ENCODE measurements around the gene INVS. TPM values are rescaled to one million over a fixed set of nuclear protein-coding genes. Genes with fewer than 3 reads are reported as not detected.

Gene INVS
- total RNA-seq, 1 experiment from 2014 or later: 21.1 TPM

DNA sequence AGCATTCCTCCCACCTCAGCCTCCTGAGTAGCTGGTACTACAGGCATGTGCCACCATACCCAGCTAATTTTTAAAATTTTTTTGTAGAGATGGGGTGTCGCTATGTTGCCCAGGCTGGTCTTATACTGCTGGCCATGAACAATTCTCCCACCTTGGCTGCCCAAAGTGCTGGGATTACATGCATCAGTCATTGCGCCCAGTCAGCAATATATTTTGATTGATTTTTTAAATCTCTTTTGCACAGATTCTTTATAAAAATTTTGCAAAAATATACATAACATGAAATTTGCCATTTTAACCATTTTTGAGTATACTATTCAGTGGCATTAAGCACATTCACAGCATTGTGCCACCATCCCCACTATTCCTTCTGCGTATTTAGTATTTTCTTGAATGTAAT lies 94.0 kb downstream of the INVS start:
- no peak overlapping the region for H2AFZ ChIP-seq (ENCODE audit: low read depth, low read length, poor library complexity, severe bottlenecking)
- intact Hi-C loops (cut with micrococcal nuclease): no loop called here
- no peak overlapping the region for H3K4me3 ChIP-seq (replicated peaks in 1 of 2; ENCODE audit: low read depth in 1 of 2, low read length in 2 of 2)
- no TSS peak for BruUV-seq (replicated peaks)
- ATAC-seq (no peak), DNase-seq (ENCODE audit: low read depth, low spot score) (no peak)
- no peak overlapping the region for H3K4me2 ChIP-seq (ENCODE audit: low read length)
- peaks cover 0 to 9% of the 10 kb centered on the region in 2 experiments; a peak in 1 of 4 replicates for H3K9me3 ChIP-seq (ENCODE audit: control insufficient read depth in 1 of 2, insufficient read depth in 1 of 2, low read depth in 1 of 2, low read length in 2 of 2)
- H3K27ac ChIP-seq (ENCODE audit: low read depth, low read length): no peak overlapping the region
- H3K9ac ChIP-seq (ENCODE audit: low read length): no peak overlapping the region
- TF ChIP-seq RAD21 (IDR thresholded peaks at IDR 0.05; ENCODE audit: low read depth) (no peak), ZFX (IDR thresholded peaks at IDR 0.05) (no peak), POLR2AphosphoS5 (IDR thresholded peaks at IDR 0.05; ENCODE audit: low read depth, low read length) (no peak), ZNF274 (IDR thresholded peaks at IDR 0.05; ENCODE audit: low read depth, low read length) (no peak), POLR2A (IDR thresholded peaks at IDR 0.05; ENCODE audit: borderline replicate concordance, extremely low read depth, insufficient read depth, insufficient read length) (no peak), SRF (IDR thresholded peaks at IDR 0.05; ENCODE audit: low read depth) (no peak), TCF7L2 (IDR thresholded peaks at IDR 0.05; ENCODE audit: borderline replicate concordance, extremely low read depth, insufficient read depth, insufficient read length) (no peak), FOSL1 (IDR thresholded peaks at IDR 0.05; ENCODE audit: low read depth) (no peak), CBX3 (IDR thresholded peaks at IDR 0.05; ENCODE audit: low read depth) (no peak), YY1 (IDR thresholded peaks at IDR 0.05; ENCODE audit: extremely low read depth, insufficient replicate concordance, low read depth, low read length) (no peak), JUND (IDR thresholded peaks at IDR 0.05) (no peak), CEBPB (IDR thresholded peaks at IDR 0.05; ENCODE audit: low read depth) (no peak), EZH2 (IDR thresholded peaks at IDR 0.05) (no peak), ELF1 (IDR thresholded peaks at IDR 0.05; ENCODE audit: borderline replicate concordance, low read depth) (no peak), SIN3A (IDR thresholded peaks at IDR 0.05; ENCODE audit: low read depth) (no peak), EGR1 (IDR thresholded peaks at IDR 0.05; ENCODE audit: low read depth) (no peak)
- TF ChIP-seq, protein P1, sequence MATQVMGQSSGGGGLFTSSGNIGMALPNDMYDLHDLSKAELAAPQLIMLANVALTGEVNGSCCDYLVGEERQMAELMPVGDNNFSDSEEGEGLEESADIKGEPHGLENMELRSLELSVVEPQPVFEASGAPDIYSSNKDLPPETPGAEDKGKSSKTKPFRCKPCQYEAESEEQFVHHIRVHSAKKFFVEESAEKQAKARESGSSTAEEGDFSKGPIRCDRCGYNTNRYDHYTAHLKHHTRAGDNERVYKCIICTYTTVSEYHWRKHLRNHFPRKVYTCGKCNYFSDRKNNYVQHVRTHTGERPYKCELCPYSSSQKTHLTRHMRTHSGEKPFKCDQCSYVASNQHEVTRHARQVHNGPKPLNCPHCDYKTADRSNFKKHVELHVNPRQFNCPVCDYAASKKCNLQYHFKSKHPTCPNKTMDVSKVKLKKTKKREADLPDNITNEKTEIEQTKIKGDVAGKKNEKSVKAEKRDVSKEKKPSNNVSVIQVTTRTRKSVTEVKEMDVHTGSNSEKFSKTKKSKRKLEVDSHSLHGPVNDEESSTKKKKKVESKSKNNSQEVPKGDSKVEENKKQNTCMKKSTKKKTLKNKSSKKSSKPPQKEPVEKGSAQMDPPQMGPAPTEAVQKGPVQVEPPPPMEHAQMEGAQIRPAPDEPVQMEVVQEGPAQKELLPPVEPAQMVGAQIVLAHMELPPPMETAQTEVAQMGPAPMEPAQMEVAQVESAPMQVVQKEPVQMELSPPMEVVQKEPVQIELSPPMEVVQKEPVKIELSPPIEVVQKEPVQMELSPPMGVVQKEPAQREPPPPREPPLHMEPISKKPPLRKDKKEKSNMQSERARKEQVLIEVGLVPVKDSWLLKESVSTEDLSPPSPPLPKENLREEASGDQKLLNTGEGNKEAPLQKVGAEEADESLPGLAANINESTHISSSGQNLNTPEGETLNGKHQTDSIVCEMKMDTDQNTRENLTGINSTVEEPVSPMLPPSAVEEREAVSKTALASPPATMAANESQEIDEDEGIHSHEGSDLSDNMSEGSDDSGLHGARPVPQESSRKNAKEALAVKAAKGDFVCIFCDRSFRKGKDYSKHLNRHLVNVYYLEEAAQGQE (IDR thresholded peaks at IDR 0.05; ENCODE audit: low read depth): no peak
- TF ChIP-seq, protein P2, sequence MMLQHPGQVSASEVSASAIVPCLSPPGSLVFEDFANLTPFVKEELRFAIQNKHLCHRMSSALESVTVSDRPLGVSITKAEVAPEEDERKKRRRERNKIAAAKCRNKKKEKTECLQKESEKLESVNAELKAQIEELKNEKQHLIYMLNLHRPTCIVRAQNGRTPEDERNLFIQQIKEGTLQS (IDR thresholded peaks at IDR 0.05): no peak
- TF ChIP-seq, protein P3, sequence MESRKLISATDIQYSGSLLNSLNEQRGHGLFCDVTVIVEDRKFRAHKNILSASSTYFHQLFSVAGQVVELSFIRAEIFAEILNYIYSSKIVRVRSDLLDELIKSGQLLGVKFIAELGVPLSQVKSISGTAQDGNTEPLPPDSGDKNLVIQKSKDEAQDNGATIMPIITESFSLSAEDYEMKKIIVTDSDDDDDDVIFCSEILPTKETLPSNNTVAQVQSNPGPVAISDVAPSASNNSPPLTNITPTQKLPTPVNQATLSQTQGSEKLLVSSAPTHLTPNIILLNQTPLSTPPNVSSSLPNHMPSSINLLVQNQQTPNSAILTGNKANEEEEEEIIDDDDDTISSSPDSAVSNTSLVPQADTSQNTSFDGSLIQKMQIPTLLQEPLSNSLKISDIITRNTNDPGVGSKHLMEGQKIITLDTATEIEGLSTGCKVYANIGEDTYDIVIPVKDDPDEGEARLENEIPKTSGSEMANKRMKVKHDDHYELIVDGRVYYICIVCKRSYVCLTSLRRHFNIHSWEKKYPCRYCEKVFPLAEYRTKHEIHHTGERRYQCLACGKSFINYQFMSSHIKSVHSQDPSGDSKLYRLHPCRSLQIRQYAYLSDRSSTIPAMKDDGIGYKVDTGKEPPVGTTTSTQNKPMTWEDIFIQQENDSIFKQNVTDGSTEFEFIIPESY (IDR thresholded peaks at IDR 0.05; ENCODE audit: extremely low read depth, insufficient replicate concordance, low read length): no peak
- H3K27me3 ChIP-seq (ENCODE audit: insufficient read depth, low read length): no peaks in the 10 kb centered on the region
- H3K4me1 ChIP-seq (ENCODE audit: control insufficient read depth in 1 of 2, insufficient read depth in 2 of 2, low read length in 2 of 2): no peaks in the 10 kb centered on the region
- no peaks in the 10 kb centered on the region for H4K20me1 ChIP-seq (ENCODE audit: insufficient read depth)
- CTCF ChIA-PET: no interaction called here
- H3K9me2 ChIP-seq (ENCODE audit: insufficient read depth): no peaks in the 10 kb centered on the region
- POLR2A ChIA-PET: no interaction called here
- RAD21 ChIA-PET (ENCODE audit: low non-redundant PET in 1 of 2, low total read pairs in 2 of 2, uncharacterized antibody in 2 of 2, unreplicated experiment in 2 of 2): no interaction called here
- H3K79me2 ChIP-seq (ENCODE audit: insufficient read depth, low read length): peaks cover 3% of the 10 kb centered on the region; the same call in 1 of the 2 replicates
- H3K36me3 ChIP-seq (ENCODE audit: control insufficient read depth in 1 of 2, insufficient read depth in 2 of 2, low read length in 2 of 2): no peaks in the 10 kb centered on the region

Data from HCT116 (cell line).